Activated CD4-positive, CD25-positive, alpha-beta regulatory T cell treated with anti-CD3 and anti-CD28 coated beads, Interleukin-2, amount 50 U/mL, for 16 hours (primary cell): ENCODE data around the gene TPPP2.
A peak's percentile ranks its signal among the peaks of the same experiment; 100 is the strongest.
"Not testable (repeated sequence)": the region's sequence is repeated elsewhere in the genome, so short reads cannot be mapped to it uniquely, and the experiment has no call there.

ENCODE experiments used
- DNase-seq: peaks from one replicate; pipeline ENCODE4 v3.0.0-alpha.2; 2020; ENCODE audit warnings: low read depth, low spot score

The TPPP2 gene

GRCh38 chr14:21029917-21030316 lies at the start of gene TPPP2:
TSS of gene TPPP2 (plus strand) at chr14:21030217. CDS start at chr14:21030582, 365 bp downstream.
- DNase-seq, result no peak

GRCh38 chr14:20980906-20981305 lies 49.1 kb upstream of the TPPP2 start:
- DNase-seq, result no peak

DNA sequence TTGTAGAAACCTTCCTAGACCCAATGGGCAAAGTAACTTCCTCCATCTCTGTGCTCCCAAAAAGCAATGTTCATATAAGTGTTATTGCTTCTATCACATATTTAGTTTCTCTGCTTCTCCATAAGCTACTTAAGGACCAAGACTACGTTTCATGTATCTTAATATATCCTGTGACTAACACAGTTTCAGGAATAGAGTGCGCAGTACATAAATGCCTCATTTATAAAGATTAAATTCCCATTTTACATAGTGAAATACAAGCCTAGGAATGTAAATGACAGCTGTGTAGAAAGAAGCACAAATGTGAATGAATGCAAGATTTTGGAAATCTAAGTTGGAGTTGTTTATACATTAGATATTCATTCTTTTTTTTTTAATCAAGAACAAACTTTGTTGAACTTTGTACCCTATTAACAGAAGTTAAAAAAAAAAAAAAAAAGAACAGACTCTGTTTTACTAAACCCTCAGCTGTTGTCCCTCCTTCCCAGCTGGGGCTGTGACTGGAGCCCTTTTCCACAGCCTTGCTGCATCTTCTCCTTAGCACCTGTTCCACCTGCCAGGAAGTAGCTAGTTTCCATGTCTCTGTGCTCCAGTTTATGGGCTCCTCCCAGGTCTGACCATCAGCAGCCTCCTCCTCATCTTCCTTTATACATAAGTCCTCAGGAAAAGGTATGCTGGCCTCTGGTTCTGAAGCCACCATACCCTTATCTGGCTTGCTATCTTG lies 47.2 kb upstream of the TPPP2 start:
- no peak for DNase-seq

GRCh38 chr14:20985650-20986049 lies 44.4 kb upstream of the TPPP2 start:
- not testable (repeated sequence) for DNase-seq

DNA sequence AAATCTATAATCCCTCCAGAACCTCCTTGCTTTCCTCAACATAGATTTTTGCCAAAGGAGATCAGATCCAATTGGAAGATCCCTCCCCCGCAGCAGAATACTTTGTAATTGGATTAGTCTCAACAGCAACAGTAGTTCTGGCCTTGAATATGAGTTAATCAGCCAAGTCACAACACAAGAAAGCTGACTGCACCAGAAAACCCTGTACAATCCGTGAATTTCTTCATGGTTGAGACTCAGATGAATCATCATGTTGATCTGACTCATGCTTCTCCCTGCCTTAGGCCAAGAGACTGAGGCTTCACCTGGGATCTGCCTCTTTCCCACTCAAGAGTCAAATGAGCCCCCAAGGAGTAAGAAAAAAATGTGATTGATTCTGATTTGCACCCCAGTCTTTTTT lies 43.2 kb upstream of the TPPP2 start:
- DNase-seq, result no peak

GRCh38 chr14:20988717-20989470 lies 41.1 kb upstream of the TPPP2 start:
- no peak for DNase-seq

DNA sequence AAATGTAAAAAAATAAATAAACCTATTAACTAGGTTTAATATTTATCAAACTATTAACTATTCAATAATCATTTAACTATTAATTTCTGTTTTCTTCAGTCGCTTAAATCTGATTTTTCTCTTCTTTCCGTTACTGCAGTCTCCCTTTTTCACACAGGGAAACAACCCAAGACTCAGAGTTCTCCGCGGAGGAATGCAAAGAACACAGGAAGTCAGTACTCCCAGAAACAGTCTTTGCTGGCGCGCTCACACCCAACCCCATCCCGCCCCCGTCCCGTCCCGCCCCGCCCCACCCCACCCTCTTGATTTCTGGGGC lies 40.6 kb upstream of the TPPP2 start:
- DNase-seq, result no peak

GRCh38 chr14:20989787-20990600 lies 40.0 kb upstream of the TPPP2 start, which contains the start of gene METTL17:
TSS of gene METTL17 (plus strand) at chr14:20989980. CDS start at chr14:20990003, 23 bp downstream.
- DNase-seq, result peak; percentile 73

DNA sequence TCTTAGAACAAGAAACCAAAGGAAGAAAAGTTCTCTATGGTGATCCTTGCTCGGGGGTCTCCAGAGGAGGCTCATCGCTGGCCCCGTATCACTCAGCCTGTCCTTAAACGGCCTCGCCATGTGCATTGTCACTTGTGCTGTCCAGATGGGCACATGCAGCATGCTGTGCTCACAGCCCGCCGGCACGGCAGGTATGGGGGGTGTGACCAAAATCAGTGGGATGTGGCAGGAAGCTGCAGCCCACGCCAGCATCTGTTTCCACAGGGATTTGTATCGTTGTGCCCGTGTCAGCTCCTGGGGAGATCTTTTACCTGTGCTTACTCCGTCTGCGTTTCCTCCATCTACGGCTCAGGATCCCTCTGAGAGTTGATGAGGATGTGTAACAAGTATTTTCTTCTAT lies 33.5 kb upstream of the TPPP2 start:
- no peak for DNase-seq

- DNase-seq, result no peak
Observed at GRCh38 chr14:20997115-20997514, 32.9 kb upstream of the TPPP2 start.

DNA sequence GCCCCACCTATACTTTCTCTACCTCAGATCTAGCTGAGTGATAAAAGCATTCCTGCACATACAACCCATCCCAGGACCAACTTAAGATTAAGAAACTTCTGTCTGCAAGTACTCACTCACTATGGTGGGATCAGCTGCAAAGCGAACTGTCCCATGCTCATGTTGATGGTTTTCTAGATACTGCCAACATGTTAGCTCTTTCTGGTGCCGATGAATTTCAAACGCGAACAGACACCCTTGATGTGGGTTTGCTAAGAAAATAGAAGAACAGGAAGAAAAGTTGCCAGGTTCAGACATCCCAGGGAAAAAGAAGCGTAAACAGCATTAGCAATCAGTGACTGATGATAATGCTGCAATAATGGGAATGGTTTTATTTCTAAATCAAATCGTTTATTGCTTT lies 32.5 kb upstream of the TPPP2 start:
- no peak for DNase-seq

- no peak for DNase-seq
Observed at GRCh38 chr14:20998139-20998538, 31.9 kb upstream of the TPPP2 start.

DNA sequence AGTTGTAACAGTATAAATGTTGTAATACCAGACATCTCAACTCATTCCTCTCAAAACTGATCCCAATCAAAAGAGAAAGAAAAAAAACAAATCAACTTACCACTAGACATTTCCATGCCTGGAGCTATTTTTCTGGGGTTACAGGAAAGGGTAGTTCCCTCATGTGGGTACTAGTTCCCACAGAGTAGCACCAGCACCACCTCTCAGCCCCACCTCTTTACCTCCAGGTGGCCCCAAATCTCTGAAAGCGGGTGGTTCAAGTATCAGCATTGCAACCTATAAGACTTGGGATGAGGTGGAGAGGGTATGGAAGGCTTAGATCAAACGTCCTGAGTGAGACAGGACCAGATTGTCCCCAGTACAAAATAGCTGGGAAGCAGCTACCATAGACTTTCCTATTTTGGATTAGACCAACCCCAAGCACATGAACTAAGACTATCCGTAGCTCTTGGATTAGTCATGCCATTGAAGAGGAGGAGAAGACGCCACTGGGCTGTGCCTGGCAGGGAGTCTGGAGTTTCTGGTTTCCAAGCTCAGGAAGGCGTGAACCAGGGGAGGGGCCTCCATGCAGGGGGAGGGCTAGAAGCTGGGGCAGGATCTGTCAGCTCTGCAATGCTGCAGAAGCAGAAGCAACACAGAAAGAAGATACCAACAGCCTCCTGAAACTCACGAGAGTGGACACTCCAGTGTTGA lies 31.2 kb upstream of the TPPP2 start, which contains the start of gene SLC39A2:
Gene SLC39A2 (plus strand): TSS at position 620 of the 693 bp plus-strand sequence. CDS start 154 bp downstream, outside the sequence.
- DNase-seq, result no peak

GRCh38 chr14:20999591-20999990 lies 30.4 kb upstream of the TPPP2 start:
- no peak for DNase-seq

DNA sequence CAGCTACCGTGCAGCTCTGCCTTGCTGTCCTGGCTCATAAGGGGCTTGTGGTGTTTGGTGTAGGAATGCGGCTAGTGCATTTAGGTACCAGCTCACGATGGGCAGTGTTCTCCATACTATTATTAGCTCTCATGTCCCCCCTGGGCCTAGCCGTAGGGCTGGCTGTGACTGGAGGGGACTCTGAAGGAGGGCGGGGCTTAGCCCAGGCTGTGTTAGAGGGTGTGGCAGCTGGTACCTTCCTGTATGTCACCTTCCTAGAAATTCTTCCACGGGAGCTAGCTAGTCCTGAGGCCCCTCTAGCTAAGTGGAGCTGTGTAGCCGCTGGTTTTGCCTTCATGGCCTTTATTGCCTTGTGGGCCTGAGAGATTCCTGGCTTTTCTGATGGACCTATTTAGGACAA lies 28.8 kb upstream of the TPPP2 start:
- DNase-seq, result no peak

- no peak for DNase-seq
Observed at GRCh38 chr14:21003788-21004346, 26.1 kb upstream of the TPPP2 start.

DNA sequence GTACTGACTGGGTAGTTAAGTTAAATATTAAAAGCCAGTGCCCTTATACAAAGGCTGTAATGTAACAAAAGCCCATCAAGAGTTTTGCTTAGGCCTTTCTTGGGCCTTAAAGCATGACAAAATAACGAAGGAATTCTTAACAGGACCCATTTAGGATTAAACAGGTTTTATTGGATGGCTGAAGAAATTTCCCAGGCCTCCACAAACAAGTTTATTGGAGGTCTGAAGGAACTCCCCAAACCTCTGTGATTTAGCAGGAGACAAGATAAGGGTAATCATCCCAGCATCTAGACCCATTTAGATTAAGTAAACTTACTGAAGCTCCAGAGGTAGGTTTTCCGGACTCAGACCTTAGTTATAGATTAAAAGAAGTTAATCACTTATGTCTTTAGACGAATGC lies 20.3 kb upstream of the TPPP2 start:
- not testable (repeated sequence) for DNase-seq

- DNase-seq, result no peak
Observed at GRCh38 chr14:21011136-21011535, 18.9 kb upstream of the TPPP2 start.

- peak; percentile 70 for DNase-seq
Observed at GRCh38 chr14:21014761-21015190, 15.2 kb upstream of the TPPP2 start.

DNA sequence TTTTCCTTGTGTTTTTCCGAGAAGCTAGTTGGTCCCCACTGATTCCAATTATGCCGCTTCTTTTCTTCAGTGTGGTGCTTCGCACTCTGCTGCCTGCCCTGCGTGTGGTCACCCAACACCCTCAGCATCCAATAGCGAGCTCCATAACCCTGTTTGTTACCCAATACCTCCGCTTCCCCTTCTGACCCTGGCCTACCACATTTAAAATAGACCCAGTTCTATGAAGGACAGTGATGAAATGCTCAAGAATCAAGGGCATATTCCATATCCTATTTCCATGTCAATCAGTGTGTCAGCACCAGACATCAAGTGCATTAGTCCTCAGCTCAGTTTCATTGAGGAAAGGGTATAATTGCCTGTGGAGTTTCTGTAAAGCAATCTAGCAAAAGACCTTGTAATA lies 14.7 kb upstream of the TPPP2 start:
- no peak for DNase-seq
